Spinal cord (tissue), 10 donors: ENCODE measurements around the gene ABCA13. TPM values are rescaled to one million over a fixed set of nuclear protein-coding genes. Genes with fewer than 3 reads are reported as not detected.

Experiments
- DNase-seq, 6 donors: peaks; one replicate each; pipeline versions ENCODE4 v3.0.0 to v3.0.0-alpha.2; 2013 to 2015; ENCODE audit warnings: low spot score in 6 of 6, low read depth in 4 of 6
- H3K27ac ChIP-seq: one replicate; pipeline ENCODE4 v1.5.1; 2013; ENCODE audit warnings: low read depth, low read length, control low read depth
- H3K27me3 ChIP-seq: one replicate; pipeline ENCODE4 v1.6.1; 2013; ENCODE audit warnings: low read length; ENCODE audit not compliant: control insufficient read depth, insufficient read depth
- H3K36me3 ChIP-seq: one replicate; pipeline ENCODE4 v1.6.1; 2013; ENCODE audit warnings: low read length; ENCODE audit not compliant: control insufficient read depth, insufficient read depth
- H3K4me1 ChIP-seq: one replicate; pipeline ENCODE4 v1.6.1; 2013; ENCODE audit warnings: low read length; ENCODE audit not compliant: control insufficient read depth, insufficient read depth
- H3K4me3 ChIP-seq: one replicate; pipeline ENCODE4 v1.5.1; 2013; ENCODE audit warnings: low read depth, low read length, control low read depth
- H3K9me3 ChIP-seq: one replicate; pipeline ENCODE4 v1.6.1; 2013; ENCODE audit warnings: low read length; ENCODE audit not compliant: control insufficient read depth, insufficient read depth
- WGBS: methylation state at CpG from one replicate; pipeline ENCODE4 v1.1.5; 2013; ENCODE audit warnings: missing lambda C conversion rate; ENCODE audit not compliant: insufficient coverage; 5-methylcytosine and 5-hydroxymethylcytosine counted together
- polyA plus RNA-seq, 2 donors: library from polyadenylated mRNA; unstranded; fragments of 120-200 nt; gene quantifications; one replicate each; pipeline ENCODE4 v1.2.1, GENCODE V29; 2013; ENCODE audit not compliant: insufficient read length in 2 of 2
- total RNA-seq, 2 donors: library from RNA; depleted of rRNA in 1 of 2; stranded (reverse); fragments of 120-200 nt in 1 of 2; fragments of >200 nt in 1 of 2; gene quantifications; one replicate each; pipeline versions ENCODE4 v1.2.3 to v1.2.4, GENCODE V29; 2013 to 2014
- donor health status: healthy.

Gene ABCA13
- total and polyA plus RNA-seq, 4 donors: 0.33 to 5.8 (median 0.72) TPM

GRCh38 chr7:48280100-48280499 lies 108.8 kb downstream of the ABCA13 start:
- H3K27ac ChIP-seq: no peak overlapping the region
- H3K36me3 ChIP-seq: no peaks in the 10 kb centered on the region
- H3K9me3 ChIP-seq: no peaks in the 10 kb centered on the region
- no peak overlapping the region for H3K4me3 ChIP-seq
- H3K4me1 ChIP-seq: no peaks in the 10 kb centered on the region
- H3K27me3 ChIP-seq: no peaks in the 10 kb centered on the region
- DNase-seq: no peak
- WGBS: 89% methylated on average over 2 of the region's 2 CpGs

- no peak for DNase-seq
- H3K27me3 ChIP-seq: no peaks in the 10 kb centered on the region
- H3K9me3 ChIP-seq: no peaks in the 10 kb centered on the region
- WGBS: 91% methylated on average over 4 of the region's 6 CpGs
- H3K4me1 ChIP-seq: no peaks in the 10 kb centered on the region
- no peaks in the 10 kb centered on the region for H3K36me3 ChIP-seq
- H3K27ac ChIP-seq: no peak overlapping the region
- H3K4me3 ChIP-seq: no peak overlapping the region
Observed at GRCh38 chr7:48285373-48285772, 114.1 kb downstream of the ABCA13 start.

- WGBS: 97% methylated on average over 5 of the region's 5 CpGs
- Histone ChIP-seq H3K4me1 (no peaks in the 10 kb centered on the region), H3K4me3 (no peak overlapping the region), H3K9me3 (no peaks in the 10 kb centered on the region), H3K36me3 (no peaks in the 10 kb centered on the region), H3K27me3 (no peaks in the 10 kb centered on the region), H3K27ac (no peak overlapping the region)
- no peak for DNase-seq
Observed at GRCh38 chr7:48286836-48287235, 115.6 kb downstream of the ABCA13 start.

GRCh38 chr7:48289656-48290055 lies 118.4 kb downstream of the ABCA13 start:
- H3K4me3 ChIP-seq: no peak overlapping the region
- H3K27ac ChIP-seq: no peak overlapping the region
- no peaks in the 10 kb centered on the region for H3K27me3 ChIP-seq
- DNase-seq: no peak
- no peaks in the 10 kb centered on the region for H3K9me3 ChIP-seq
- no CpG with 5 or more reads among the region's 1 CpG for WGBS
- no peaks in the 10 kb centered on the region for H3K36me3 ChIP-seq
- no peaks in the 10 kb centered on the region for H3K4me1 ChIP-seq

- WGBS: 90% methylated on average over 2 of the region's 4 CpGs
- Histone ChIP-seq H3K36me3 (no peaks in the 10 kb centered on the region), H3K27ac (no peak overlapping the region), H3K27me3 (no peaks in the 10 kb centered on the region), H3K4me1 (no peaks in the 10 kb centered on the region), H3K4me3 (no peak overlapping the region), H3K9me3 (no peaks in the 10 kb centered on the region)
- no peak for DNase-seq
Observed at GRCh38 chr7:48292949-48293348, 121.7 kb downstream of the ABCA13 start.

GRCh38 chr7:48295296-48295971 lies 124.2 kb downstream of the ABCA13 start:
- Histone ChIP-seq H3K4me3 (no peak overlapping the region), H3K27ac (no peak overlapping the region), H3K9me3 (no peaks in the 10 kb centered on the region), H3K27me3 (no peaks in the 10 kb centered on the region), H3K36me3 (no peaks in the 10 kb centered on the region), H3K4me1 (no peaks in the 10 kb centered on the region)
- DNase-seq: peak in 1 of 6 donors; percentile 58
- 82% methylated on average over 2 of the region's 7 CpGs for WGBS

- Histone ChIP-seq H3K4me1 (no peaks in the 10 kb centered on the region), H3K9me3 (no peaks in the 10 kb centered on the region), H3K27me3 (no peaks in the 10 kb centered on the region), H3K27ac (no peak overlapping the region), H3K4me3 (no peak overlapping the region), H3K36me3 (no peaks in the 10 kb centered on the region)
- peak in 1 of 6 donors; percentile 50 for DNase-seq
- no CpG with 5 or more reads among the region's 2 CpGs for WGBS
Observed at GRCh38 chr7:48296966-48297365, 125.7 kb downstream of the ABCA13 start.

- no peaks in the 10 kb centered on the region for H3K9me3 ChIP-seq
Observed at GRCh38 chr7:48298779-48299178, 127.5 kb downstream of the ABCA13 start.

GRCh38 chr7:48299580-48300169 lies 128.4 kb downstream of the ABCA13 start:
- Histone ChIP-seq H3K27ac (no peak overlapping the region), H3K9me3 (no peaks in the 10 kb centered on the region), H3K4me1 (no peaks in the 10 kb centered on the region), H3K4me3 (no peak overlapping the region), H3K36me3 (no peaks in the 10 kb centered on the region), H3K27me3 (no peaks in the 10 kb centered on the region)
- DNase-seq: peak; percentile 47 to 96 (median 76)
- 28% methylated on average over 2 of the region's 4 CpGs for WGBS

More at GRCh38 chr7:48298779-48299178, 127.5 kb downstream of the ABCA13 start:
- Histone ChIP-seq H3K27me3 (no peaks in the 10 kb centered on the region), H3K36me3 (no peaks in the 10 kb centered on the region), H3K4me3 (no peak overlapping the region), H3K27ac (no peak overlapping the region), H3K4me1 (no peaks in the 10 kb centered on the region)
- DNase-seq: no peak
- no CpG with 5 or more reads among the region's 5 CpGs for WGBS

GRCh38 chr7:48300301-48300700 lies 129.0 kb downstream of the ABCA13 start:
- H3K4me3 ChIP-seq: no peak overlapping the region
- no peaks in the 10 kb centered on the region for H3K36me3 ChIP-seq
- H3K4me1 ChIP-seq: peaks cover 4% of the 10 kb centered on the region
- no peak overlapping the region for H3K27ac ChIP-seq
- no peaks in the 10 kb centered on the region for H3K9me3 ChIP-seq
- WGBS: 33% methylated on average over 1 of the region's 2 CpGs
- DNase-seq: peak in 1 of 6 donors; percentile 18
- no peaks in the 10 kb centered on the region for H3K27me3 ChIP-seq
